HG03108 (cell line): ENCODE measurements around the gene GLRX3.
"Not testable (repeated sequence)": the region's sequence is repeated elsewhere in the genome, so short reads cannot be mapped to it uniquely, and the experiment has no call there.

ENCODE experiments used
- ATAC-seq: cut with Tn5 transposase; IDR thresholded peaks from one replicate; pipeline ENCODE4 v1.9.1; 2021; ENCODE audit warnings: moderate library complexity; ENCODE audit not compliant: unreplicated experiment

The GLRX3 gene

DNA sequence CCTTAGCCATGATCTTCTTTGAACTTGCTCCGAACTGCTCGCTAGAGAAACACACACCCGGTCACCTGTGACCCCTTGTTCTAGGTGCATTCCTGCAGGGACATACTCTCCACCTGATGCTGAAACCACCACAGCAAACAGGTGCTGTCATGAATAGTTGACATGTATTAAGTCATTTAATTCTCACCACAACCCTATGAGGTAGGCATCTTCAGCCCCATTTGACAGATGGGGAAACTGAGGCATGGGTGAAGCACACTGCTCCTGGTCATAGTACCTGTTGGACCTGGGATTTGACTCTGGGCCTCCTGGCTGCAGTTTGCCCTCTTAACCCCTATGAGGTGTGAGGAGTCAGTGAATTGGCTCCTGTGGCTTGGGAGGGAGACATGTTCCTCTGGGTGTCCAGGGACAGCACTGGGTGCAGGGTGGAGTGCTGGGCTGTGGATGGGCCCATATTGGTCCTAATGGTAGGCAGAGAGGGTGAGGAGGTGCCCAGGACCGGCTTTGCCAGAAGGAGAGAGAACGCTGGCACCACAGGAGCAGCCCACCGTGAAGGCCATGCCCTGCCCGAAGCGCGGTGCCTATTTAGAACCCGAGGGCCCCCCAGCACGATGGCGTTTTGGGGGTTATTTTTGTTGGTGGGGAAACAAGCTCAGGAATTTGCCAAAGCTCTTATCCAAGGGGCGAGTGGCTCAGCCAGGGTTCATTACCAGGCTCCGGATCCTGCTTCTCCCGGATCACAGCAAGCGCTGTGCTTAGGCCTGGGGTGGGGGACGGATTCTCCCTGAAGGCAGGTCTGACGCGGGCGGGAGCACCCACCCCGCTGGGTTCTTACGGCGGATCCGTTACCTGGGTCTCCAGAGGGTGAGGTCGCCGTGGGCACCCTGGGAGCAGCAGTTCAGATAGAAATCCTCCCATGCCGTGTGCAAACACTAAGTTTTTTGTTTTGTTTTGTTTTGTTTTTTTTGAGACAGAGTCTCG lies 52.3 kb downstream of the GLRX3 start:
- ATAC-seq: no peak

DNA sequence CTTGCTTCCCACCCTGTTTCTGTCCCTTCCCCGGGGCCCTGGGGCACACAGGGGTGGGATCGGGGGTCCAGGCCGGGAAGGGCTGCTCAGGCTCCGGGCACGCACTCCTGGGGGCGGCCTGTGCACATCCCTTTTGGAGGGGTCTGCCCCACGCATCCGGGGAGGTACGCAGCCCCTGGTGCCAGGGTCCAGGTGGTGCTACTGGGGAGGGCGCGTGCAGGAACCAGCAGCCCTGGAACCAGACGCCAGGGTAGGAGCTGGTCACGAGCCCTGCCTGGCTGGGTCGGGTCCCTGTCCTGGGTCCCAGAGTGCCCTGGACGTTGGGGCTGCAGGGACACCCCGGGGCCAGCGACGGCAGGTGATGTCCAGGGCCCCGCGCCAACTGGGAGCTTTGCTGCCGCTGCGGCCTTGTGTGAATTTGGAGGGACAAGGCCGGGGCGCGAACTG lies 53.4 kb downstream of the GLRX3 start:
- ATAC-seq: no peak

DNA sequence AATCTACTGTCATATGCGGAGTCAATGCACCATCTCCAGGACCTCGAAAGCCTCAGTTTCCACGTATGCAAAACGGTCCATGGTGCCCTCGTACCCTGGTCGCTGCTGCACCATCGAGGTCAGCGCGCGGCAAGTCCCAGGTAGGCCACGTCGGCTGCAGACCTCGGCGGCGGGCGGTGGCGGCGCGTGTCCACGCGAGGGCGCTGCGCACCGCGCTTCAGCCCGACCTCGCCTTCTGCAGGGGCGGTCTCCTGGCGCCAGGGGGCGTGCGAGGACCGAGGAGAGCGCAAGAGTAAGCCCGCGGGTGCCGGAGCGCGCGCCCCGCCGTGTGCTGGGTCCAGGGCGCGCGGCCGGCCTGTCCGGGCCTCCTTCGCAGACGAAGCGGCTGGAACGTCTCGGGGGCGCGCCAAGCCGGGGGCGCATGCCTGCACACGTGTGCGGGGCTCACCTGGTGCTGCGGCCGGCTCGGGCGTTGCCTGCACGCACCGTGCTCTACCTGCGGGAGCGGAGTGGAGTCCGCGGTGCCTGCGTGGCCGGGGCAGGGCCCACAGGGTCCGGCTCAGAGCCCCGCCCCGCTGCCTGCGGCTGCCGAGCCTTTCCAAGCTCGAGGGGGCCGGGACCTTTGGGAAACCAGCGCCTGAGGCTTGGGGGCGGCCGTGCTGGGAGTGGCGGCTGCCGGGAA lies 54.0 kb downstream of the GLRX3 start:
- peak; percentile 92 for ATAC-seq

DNA sequence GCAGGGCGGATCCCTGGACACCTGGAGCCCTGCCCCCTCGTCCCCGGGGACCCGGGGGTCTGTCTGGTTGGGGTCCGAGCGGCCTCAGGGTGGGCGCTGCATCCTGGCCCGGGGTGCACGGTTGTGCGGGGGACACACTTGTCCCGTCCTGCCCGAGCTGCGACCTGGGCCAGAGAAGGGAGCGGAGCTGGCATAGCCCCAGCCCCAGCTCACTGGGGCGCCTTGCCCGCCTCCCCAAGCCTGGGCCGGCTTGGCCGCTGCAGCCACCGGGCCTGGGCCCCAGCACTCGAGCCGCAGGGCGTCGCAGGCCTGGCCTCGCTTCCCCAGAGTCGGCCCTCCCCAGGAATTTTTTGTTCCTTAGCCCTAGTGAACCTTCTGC lies 54.5 kb downstream of the GLRX3 start:
- no peak for ATAC-seq

DNA sequence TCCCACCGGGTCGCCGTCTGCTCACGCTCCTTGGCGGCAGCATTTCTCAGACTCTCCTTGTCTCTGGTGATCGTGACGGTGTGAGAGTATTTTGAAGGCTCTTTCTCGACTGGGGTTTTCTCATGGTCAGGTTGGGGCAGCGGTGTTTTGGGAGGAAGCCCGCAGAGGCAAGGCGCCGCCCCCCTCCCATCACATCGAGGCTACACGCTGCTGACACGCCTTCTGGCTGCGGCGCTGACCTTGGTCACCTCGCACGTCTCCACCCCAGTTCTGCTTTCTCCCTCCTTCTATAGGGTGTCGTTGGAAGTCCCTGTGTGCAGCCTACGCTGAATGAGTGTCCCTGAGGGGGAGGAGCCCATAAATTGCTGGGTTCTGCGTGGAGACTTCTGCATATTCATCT lies 55.2 kb downstream of the GLRX3 start:
- ATAC-seq: no peak

DNA sequence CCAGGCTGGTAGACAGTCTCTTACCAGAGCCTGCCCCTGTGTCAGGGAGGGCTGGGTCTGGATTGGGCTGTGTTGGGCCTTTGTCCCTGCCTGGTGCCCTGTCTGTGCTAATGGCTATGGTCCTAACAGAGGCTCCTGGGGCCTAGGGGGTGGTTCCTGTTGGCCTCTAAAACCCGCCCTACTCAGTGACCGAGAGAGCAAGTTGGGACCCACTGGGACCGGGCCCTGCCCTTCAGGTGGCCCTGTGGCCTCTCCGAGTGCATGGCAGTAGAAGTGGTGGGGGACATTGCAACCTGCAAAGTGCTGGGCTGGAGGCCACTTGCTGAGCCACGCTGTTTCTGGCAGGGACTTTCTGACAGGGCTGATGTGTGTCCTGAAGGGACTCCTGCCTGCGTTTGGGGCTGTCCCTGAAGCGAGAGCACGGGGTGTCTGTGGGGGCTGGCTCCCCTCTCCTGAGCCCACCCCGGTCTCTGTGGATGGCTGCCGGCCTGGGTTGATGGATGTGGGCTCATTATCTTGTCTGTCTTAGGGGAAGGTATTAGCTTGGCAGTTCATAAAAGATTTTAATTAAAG lies 56.2 kb downstream of the GLRX3 start:
- no peak for ATAC-seq

DNA sequence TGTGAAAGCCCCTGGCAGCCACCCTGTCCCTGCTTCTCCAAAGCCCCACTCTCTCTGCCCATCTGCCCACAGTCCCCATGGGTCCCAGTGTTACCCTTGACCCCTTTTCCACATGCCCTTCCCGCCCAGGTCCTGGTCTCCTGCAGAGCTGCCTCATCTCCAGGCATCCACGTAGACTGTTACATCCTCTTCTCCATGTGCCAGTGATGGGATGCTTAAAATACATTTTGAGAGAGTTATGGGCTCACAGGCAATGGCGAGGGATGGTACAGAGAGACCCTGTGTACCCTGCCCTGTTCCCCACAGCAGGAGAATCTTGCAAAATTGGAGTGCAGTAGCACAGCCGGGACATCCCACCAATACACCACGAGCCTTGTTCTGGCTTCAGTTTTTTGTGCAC lies 56.8 kb downstream of the GLRX3 start:
- no peak for ATAC-seq

DNA sequence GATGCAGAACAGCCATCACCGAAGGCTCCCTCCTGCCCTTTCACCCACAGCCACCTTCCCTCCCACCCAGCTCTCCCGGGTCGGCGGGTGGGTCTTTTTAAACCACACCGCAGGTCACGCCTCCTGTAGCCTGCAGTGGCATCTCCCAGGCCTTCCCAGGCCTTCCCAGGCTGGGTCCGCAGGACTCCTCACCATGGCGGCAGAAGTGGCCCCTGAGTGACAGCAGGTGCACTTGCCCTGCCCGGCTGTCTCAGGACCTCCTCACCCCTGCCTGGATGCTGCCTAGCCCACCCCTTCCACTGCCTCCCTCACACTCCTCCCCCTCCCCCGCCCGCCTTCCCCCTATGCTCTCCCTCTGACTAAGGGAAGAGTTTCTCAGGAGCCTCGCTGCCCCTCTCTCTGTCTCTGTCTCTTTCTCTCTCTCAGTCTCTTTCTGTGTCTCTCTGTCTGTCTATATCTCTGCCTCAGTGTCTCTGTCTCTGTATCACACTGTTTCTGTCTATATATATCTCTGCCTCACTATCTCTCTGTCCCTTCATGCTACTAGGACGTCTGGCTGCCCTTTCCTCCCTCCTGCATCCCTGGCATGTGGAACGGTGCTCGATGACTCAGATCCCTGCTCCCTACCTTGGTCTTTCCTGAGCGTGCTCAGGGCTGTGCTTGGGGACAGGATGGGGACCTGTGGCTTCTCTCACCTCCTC lies 57.5 kb downstream of the GLRX3 start:
- ATAC-seq: no peak

DNA sequence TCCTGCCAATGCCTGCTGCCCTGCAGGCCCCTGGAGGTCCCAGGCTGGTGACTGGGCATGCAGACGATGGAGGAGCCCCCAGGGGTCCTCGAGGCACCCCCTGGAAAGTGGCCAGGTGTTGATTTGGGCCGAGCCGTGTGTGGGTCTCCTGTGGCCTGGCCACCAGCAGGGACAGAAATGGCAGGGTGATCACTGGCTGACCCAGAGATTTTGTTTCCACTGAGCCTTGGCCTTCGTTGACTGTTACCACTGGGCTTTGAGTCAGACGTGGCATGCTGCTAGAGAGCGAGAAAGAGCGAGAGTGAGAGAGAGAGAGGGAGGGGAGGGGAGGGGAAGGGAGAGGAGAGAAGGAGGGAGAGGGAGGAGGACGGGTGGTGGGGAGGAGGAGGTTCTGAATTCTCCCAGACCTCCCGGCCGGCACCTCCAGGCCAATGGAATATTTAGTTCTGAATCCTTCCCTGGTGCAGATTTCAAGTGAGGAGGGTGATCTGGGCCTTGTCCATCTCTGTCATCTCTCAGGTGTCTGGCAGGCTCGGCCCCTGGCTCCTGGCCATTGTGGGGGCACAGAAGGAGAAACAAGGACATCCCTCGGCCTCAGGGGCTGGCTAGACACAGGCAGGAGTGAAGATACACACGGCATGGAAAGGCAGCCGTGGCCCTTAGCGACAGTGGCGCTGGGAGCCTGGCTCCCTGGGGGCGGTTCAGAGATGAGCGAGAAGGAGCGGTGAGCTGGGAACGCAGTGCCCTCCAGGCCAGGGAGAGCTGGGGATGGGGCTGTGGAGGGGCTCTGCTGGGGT lies 58.2 kb downstream of the GLRX3 start:
- ATAC-seq: no peak

DNA sequence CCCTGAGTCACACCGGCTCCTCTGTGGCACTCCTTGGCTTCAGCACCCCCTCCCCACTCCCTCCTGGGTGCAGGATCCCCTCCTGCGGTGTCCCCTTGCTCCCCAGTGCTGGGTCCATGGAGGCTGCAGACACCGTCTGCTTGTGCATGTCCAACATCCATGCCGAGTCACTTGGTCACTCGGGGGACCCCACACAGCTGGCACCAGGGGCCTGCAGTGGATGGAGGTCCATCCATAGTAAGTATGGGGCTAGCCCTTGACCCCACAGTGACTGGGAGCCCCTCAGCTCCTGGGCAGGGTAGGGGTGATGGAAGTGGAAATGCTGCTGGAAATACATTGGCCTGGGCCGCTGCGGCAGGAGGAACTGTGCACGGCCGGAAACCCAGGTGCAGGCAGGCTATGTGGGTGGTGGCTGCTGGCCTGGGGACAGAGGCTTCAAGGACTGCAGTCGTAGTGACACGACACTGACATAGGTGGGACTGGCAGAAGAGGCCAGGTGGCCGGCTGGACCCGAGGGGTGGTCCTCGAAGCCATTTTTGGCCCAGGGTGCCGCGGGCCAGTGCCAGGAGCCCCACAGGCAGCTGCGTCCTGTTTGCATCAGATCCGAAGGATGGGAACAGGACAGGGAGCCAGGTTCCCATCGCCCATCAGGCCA lies 58.9 kb downstream of the GLRX3 start:
- no peak for ATAC-seq

DNA sequence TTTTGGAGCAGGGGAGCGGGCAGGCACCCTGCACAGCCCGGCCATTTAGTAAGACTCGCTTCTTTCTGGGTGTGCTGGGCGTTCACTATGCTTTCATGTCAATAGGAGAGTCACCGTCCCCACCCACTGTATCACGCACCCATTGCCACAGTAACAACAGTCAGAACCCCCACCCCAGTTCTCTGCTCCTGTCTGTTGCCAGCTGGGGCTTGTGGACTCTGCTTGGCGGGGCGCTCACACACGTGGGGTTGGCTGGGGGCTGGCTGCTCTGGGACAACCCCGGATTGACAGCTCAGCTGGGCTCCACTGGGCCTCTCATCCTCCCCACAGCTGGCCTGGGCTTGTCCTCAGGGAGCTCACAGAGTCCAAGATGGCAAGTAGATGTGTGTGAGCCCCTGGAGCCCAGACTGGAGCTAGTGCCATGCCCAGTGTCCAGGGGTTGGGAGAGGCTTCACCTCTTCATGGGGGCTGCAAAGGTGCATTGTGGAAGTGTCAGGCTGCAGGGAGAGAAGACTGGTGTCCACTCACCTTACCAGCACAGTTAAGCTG lies 59.6 kb downstream of the GLRX3 start:
- ATAC-seq: no peak

DNA sequence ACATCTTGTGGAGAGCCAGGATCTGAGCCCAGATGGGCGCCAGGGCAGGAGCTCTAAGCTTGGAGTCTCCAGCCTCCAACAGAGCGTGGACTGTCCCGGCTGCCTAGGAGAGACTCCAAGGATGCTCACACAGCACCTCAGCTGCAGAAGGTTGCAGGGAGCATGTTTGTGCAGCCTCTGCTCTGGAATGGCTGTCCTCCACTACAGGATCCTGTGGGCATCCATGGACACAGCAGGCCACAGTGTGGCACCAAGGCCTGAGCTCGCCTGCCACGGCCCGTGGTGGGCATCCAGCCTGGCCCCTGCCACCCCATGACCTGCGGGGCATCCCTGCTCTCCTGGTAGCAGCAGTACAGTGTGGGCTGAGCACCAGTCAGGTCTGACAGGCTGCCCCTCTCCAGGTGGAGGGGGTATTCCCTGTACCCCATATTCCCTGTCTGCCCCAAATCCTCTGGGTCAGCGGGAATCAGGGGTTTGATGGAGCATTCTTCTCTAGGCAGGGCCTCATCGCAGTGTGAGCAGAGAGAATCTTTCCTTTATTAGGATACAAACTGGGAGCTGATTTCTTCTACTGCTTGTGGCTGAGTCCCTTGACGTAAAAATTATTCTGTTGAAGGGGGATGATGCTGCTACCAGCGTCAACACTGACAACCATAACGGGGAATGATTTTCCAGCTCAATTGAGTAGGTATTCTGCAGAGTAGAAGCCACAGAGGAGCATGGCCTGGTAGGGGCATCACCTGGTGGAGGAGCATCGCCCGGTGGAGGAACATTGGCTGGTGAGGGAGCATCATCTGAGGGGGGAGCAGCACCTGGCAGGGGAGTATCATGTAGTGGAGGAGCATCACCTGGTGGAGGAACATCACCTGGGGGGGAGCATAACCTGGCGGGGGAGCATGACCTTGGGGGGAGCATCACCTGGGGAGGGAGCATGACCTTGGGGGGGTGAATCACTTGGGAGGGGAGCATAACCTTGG lies 60.6 kb downstream of the GLRX3 start:
- ATAC-seq: no peak

DNA sequence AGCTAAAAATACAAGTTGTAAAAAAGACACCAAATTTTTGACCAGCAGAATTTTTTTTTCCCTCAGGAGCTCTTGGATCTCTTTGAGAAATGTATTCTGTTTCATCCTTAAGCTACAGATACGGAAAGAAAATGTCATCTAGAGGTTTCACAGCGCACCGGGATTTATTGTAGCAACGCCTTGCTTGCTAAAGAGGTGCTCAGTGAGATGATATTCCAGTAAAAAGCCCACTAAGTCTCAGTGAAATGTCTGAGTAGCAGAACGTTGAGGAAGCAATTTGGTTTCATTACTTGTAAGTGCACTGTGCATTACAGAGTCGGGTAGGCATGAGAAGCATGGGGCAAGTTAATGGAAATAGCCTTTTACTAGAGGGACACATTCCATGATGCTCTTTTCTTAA lies 62.5 kb downstream of the GLRX3 start:
- no peak for ATAC-seq

DNA sequence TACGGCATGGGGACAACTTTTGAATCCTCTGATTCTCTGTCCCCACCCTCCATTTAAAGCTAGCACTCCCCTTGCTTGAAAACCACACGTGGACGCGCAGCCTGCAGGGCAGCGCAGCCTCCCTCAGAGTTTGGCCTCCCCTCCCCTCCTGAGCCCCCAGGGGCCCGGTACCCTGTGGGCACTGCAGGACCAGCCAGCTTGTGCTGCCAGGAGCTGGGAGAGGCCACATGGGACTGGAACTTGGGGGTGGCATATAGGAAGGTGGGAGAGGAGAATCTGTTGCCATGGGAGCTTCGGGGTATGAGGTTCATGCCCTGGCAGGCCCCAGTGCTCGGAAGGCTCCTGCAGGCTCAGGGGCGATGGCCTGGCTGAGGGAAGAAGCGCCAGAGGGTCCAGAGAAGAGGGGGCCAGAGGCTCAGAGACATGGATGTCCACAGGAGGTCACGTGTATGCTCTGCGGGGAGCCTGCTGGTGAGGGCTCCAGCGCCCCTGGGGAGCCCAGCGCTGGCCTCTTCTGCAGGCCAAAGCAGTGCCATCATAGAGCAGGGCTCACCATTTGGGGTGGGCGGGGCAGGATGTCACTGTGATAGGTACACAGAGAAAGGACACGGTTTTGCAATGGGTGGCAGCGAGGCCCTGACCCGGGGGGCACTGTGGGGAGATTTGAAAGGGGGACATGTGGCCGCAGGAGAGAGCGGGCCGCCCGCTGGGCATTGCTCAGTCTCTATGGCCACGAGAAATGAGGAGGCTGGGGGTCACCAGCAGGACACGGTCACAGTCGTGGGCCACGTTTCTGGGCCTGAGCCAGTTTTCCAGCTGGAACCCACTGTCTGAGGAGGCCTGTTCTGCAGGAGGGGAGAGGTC lies 64.2 kb downstream of the GLRX3 start:
- ATAC-seq: no peak

DNA sequence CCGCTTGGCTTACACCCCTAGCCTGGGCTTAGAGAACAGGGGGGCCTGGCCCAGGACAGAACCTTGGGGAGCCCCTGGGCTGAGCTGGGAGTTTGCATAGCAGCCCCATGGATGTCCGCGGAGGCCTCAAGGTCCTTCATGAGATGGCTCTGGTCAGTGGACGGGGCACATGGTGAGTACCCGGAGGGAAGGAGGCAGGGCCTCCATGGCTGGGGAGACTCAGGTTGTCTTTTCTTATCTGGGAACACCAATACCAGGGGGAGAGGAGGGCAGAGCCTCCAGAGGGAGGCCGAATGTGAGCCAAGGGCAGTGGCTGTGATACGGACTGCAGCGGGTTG lies 64.8 kb downstream of the GLRX3 start:
- no peak for ATAC-seq

DNA sequence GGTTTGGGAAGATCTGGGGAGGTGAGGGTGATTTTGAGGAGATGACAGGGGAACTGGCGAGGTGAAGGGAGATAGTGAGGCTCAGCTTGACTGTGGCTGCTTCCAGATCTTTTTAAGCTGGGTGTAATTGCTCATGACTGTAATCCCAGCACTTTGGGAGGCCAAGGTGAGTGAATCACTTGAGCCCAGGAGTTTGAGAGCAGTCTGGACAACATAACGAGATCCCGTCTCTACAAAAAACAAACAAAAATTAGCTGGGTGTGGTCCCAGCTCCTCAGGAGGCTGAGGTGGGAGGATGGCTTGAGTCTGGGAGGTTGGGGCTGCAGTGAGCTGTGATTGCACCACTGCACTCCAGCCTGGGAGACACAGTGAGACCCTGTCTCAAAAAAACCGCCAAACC lies 66.0 kb downstream of the GLRX3 start:
- not testable (repeated sequence) for ATAC-seq

DNA sequence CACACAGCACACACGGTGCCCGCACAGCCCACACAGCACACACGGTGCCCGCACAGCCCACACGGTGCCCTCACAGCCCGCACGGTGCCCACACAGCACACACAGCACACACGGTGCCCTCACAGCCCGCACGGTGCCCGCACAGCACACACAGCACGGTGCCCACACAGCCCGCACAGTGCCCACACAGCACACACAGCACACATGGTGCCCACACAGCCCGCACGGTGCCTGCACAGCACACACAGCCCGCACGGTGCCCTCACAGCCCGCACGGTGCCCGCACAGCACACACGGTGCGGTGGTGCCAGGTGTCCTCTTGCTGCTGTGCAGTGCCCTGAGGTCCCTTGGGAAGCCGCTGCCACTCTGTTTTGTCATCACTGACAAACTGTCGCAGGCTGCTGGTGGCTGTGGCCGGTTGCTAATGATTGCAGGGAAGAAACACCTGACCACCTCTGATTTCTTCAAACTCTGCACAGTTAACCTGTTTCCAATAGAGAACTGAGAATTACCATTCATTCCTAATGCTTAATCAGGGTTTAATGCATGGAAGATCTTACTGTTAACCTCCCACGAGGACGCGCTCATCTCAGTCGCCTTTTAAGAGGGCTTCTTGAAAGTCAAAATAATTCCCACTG lies 66.9 kb downstream of the GLRX3 start:
- ATAC-seq: no peak
